WTC11 (cell line): Measurements from ENCODE around the gene COBLL1. TPM values are rescaled to one million over a fixed set of nuclear protein-coding genes. Genes with fewer than 3 reads are reported as not detected.

Experiments
- ATAC-seq: fragments of 200-7000 bp; cut with Tn5 transposase; 2 replicates; pipeline ENCODE4 v1.10.0; 2021; ENCODE audit warnings: mild to moderate bottlenecking, moderate library complexity
- CTCF ChIA-PET: fragments of 300-600 bp; sonication (Branson Sonifier 250); formaldehyde crosslinking; loops from one replicate; lab custom pipeline; 2021; ENCODE audit warnings: antibody characterized with exemption; lab: Charles Lee
- POLR2A ChIA-PET: fragments of 350-600 bp; sonication (Branson Sonifier 250); formaldehyde crosslinking; loops from one replicate; lab custom pipeline; 2021; ENCODE audit warnings: antibody characterized with exemption; lab: Charles Lee
- DNase-seq: peaks from one replicate; pipeline ENCODE4 v3.0.0; 2021; ENCODE audit warnings: low spot score
- H3K27ac Mint-ChIP-seq: 2 replicates; pipeline ENCODE4 v1.8.0; 2021; ENCODE audit warnings: mixed read lengths
- H3K27me3 Mint-ChIP-seq: 2 replicates; pipeline ENCODE4 v1.8.0; 2021; ENCODE audit warnings: low read depth, mild to moderate bottlenecking, moderate library complexity, mixed read lengths
- H3K36me3 Mint-ChIP-seq: 2 replicates; pipeline ENCODE4 v1.8.0; 2021; ENCODE audit warnings: mixed read lengths
- H3K4me1 Mint-ChIP-seq: 2 replicates; pipeline ENCODE4 v1.8.0; 2022; ENCODE audit warnings: mixed read lengths
- H3K4me3 Mint-ChIP-seq: 2 replicates; pipeline ENCODE4 v1.8.0; 2021; ENCODE audit warnings: mild to moderate bottlenecking, moderate library complexity, mixed read lengths
- H3K9me3 Mint-ChIP-seq: 2 replicates; pipeline ENCODE4 v1.8.0; 2021; ENCODE audit warnings: mixed read lengths
- EMX1 ChIP-seq: fragments of 250-450 bp; sonication (Bioruptor Pico); IDR thresholded peaks from 2 replicates; pipeline ENCODE4 v1.8.0; 2021; ENCODE audit warnings: mild to moderate bottlenecking
- FOXK1 ChIP-seq: sonication (generic); formaldehyde crosslinking; IDR thresholded peaks from 2 replicates; pipeline ENCODE4 v1.8.0; 2022; ENCODE audit warnings: mild to moderate bottlenecking, moderate library complexity, missing genetic modification reagents
- FOXP1 ChIP-seq: sonication (generic); formaldehyde crosslinking; IDR thresholded peaks from 2 replicates; pipeline ENCODE4 v1.8.0; 2022; ENCODE audit warnings: missing genetic modification reagents, mild to moderate bottlenecking, moderate library complexity, borderline replicate concordance
- GABPB1 ChIP-seq: sonication (generic); formaldehyde crosslinking; IDR thresholded peaks from 2 replicates; pipeline ENCODE4 v1.8.1; 2023; ENCODE audit warnings: mild to moderate bottlenecking, missing genetic modification reagents
- HMGA2 ChIP-seq: fragments of 250-450 bp; sonication (Bioruptor Pico); IDR thresholded peaks from 2 replicates; pipeline ENCODE4 v1.4.0; 2021; ENCODE audit warnings: mild to moderate bottlenecking, moderate library complexity
- MYBL2 ChIP-seq: sonication (generic); formaldehyde crosslinking; IDR thresholded peaks from 2 replicates; pipeline ENCODE4 v1.8.1; 2023; ENCODE audit warnings: mild to moderate bottlenecking, moderate library complexity, missing genetic modification reagents
- NFATC4 ChIP-seq: fragments of 250-450 bp; sonication (Bioruptor Pico); IDR thresholded peaks from 2 replicates; pipeline ENCODE4 v1.9.0; 2021; ENCODE audit warnings: mild to moderate bottlenecking
- OVOL2 ChIP-seq: fragments of 250-450 bp; sonication (Bioruptor Pico); IDR thresholded peaks from 2 replicates; pipeline ENCODE4 v1.9.0; 2021; ENCODE audit warnings: mild to moderate bottlenecking, borderline replicate concordance
- RELA ChIP-seq: sonication (generic); formaldehyde crosslinking; IDR thresholded peaks from 2 replicates; pipeline ENCODE4 v1.8.1; 2022; ENCODE audit warnings: missing genetic modification reagents, mild to moderate bottlenecking, borderline replicate concordance
- SMAD3 ChIP-seq: sonication (generic); formaldehyde crosslinking; IDR thresholded peaks from 2 replicates; pipeline ENCODE4 v1.8.0; 2022; ENCODE audit warnings: missing genetic modification reagents, mild to moderate bottlenecking, borderline replicate concordance
- SOX15 ChIP-seq: fragments of 250-450 bp; sonication (Bioruptor Pico); IDR thresholded peaks from 2 replicates; pipeline ENCODE4 v1.9.0; 2021; ENCODE audit warnings: mild to moderate bottlenecking
- SP1 ChIP-seq: sonication (generic); formaldehyde crosslinking; conservative IDR thresholded peaks from 2 replicates; pipeline ENCODE4 v1.8.1; 2022; ENCODE audit warnings: missing genetic modification reagents
- USF1 ChIP-seq: sonication (generic); formaldehyde crosslinking; IDR thresholded peaks from 2 replicates; pipeline ENCODE4 v1.8.0; 2022; ENCODE audit warnings: mild to moderate bottlenecking, missing genetic modification reagents
- ZNF219 ChIP-seq: sonication (generic); formaldehyde crosslinking; IDR thresholded peaks from 2 replicates; pipeline ENCODE4 v1.8.0; 2023; ENCODE audit warnings: missing genetic modification reagents, mild to moderate bottlenecking, borderline replicate concordance
- ZNF396 ChIP-seq: fragments of 250-450 bp; sonication (Bioruptor Pico); IDR thresholded peaks from 2 replicates; pipeline ENCODE4 v1.8.0; 2021; ENCODE audit warnings: mild to moderate bottlenecking, moderate library complexity, borderline replicate concordance
- ZNF423 ChIP-seq: fragments of 250-450 bp; sonication (Bioruptor Pico); IDR thresholded peaks from 2 replicates; pipeline ENCODE4 v2.1.2; 2022; ENCODE audit warnings: mild to moderate bottlenecking, moderate library complexity
- total RNA-seq: library from RNA; stranded (reverse); gene quantifications from 3 replicates; pipeline ENCODE4 v1.2.3, GENCODE V29; 2021
- TF ChIP-seq, protein P1 (sequence below): sonication (generic); formaldehyde crosslinking; IDR thresholded peaks from 2 replicates; pipeline ENCODE4 v1.8.0; 2023; ENCODE audit warnings: missing genetic modification reagents, mild to moderate bottlenecking, borderline replicate concordance
- TF ChIP-seq, protein P2 (sequence below): sonication (generic); formaldehyde crosslinking; IDR thresholded peaks from 2 replicates; pipeline ENCODE4 v1.8.1; 2022; ENCODE audit warnings: mild to moderate bottlenecking, moderate library complexity, missing genetic modification reagents
- TF ChIP-seq, protein P3 (sequence below): fragments of 250-450 bp; sonication (Bioruptor Pico); IDR thresholded peaks from 2 replicates; pipeline ENCODE4 v1.9.0; 2021; ENCODE audit warnings: mild to moderate bottlenecking, borderline replicate concordance

Gene COBLL1
- total RNA-seq, 1 experiment from 2014 or later = 5.8 TPM

- TF ChIP-seq, protein P1, sequence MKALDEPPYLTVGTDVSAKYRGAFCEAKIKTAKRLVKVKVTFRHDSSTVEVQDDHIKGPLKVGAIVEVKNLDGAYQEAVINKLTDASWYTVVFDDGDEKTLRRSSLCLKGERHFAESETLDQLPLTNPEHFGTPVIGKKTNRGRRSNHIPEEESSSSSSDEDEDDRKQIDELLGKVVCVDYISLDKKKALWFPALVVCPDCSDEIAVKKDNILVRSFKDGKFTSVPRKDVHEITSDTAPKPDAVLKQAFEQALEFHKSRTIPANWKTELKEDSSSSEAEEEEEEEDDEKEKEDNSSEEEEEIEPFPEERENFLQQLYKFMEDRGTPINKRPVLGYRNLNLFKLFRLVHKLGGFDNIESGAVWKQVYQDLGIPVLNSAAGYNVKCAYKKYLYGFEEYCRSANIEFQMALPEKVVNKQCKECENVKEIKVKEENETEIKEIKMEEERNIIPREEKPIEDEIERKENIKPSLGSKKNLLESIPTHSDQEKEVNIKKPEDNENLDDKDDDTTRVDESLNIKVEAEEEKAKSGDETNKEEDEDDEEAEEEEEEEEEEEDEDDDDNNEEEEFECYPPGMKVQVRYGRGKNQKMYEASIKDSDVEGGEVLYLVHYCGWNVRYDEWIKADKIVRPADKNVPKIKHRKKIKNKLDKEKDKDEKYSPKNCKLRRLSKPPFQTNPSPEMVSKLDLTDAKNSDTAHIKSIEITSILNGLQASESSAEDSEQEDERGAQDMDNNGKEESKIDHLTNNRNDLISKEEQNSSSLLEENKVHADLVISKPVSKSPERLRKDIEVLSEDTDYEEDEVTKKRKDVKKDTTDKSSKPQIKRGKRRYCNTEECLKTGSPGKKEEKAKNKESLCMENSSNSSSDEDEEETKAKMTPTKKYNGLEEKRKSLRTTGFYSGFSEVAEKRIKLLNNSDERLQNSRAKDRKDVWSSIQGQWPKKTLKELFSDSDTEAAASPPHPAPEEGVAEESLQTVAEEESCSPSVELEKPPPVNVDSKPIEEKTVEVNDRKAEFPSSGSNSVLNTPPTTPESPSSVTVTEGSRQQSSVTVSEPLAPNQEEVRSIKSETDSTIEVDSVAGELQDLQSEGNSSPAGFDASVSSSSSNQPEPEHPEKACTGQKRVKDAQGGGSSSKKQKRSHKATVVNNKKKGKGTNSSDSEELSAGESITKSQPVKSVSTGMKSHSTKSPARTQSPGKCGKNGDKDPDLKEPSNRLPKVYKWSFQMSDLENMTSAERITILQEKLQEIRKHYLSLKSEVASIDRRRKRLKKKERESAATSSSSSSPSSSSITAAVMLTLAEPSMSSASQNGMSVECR (CRISPR knock-in tag) = no peak
- TF ChIP-seq OVOL2 (CRISPR knock-in tag) (no peak), MYBL2 (CRISPR knock-in tag) (no peak)
- TF ChIP-seq, protein P2, sequence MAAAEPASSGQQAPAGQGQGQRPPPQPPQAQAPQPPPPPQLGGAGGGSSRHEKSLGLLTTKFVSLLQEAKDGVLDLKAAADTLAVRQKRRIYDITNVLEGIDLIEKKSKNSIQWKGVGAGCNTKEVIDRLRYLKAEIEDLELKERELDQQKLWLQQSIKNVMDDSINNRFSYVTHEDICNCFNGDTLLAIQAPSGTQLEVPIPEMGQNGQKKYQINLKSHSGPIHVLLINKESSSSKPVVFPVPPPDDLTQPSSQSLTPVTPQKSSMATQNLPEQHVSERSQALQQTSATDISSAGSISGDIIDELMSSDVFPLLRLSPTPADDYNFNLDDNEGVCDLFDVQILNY (CRISPR knock-in tag) = no peak
- TF ChIP-seq, protein P3, sequence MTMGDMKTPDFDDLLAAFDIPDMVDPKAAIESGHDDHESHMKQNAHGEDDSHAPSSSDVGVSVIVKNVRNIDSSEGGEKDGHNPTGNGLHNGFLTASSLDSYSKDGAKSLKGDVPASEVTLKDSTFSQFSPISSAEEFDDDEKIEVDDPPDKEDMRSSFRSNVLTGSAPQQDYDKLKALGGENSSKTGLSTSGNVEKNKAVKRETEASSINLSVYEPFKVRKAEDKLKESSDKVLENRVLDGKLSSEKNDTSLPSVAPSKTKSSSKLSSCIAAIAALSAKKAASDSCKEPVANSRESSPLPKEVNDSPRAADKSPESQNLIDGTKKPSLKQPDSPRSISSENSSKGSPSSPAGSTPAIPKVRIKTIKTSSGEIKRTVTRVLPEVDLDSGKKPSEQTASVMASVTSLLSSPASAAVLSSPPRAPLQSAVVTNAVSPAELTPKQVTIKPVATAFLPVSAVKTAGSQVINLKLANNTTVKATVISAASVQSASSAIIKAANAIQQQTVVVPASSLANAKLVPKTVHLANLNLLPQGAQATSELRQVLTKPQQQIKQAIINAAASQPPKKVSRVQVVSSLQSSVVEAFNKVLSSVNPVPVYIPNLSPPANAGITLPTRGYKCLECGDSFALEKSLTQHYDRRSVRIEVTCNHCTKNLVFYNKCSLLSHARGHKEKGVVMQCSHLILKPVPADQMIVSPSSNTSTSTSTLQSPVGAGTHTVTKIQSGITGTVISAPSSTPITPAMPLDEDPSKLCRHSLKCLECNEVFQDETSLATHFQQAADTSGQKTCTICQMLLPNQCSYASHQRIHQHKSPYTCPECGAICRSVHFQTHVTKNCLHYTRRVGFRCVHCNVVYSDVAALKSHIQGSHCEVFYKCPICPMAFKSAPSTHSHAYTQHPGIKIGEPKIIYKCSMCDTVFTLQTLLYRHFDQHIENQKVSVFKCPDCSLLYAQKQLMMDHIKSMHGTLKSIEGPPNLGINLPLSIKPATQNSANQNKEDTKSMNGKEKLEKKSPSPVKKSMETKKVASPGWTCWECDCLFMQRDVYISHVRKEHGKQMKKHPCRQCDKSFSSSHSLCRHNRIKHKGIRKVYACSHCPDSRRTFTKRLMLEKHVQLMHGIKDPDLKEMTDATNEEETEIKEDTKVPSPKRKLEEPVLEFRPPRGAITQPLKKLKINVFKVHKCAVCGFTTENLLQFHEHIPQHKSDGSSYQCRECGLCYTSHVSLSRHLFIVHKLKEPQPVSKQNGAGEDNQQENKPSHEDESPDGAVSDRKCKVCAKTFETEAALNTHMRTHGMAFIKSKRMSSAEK (CRISPR knock-in tag) = no peak
Measured at GRCh38 chr2:164693834-164694233, 147.8 kb downstream of the COBLL1 start (continued).

DNA sequence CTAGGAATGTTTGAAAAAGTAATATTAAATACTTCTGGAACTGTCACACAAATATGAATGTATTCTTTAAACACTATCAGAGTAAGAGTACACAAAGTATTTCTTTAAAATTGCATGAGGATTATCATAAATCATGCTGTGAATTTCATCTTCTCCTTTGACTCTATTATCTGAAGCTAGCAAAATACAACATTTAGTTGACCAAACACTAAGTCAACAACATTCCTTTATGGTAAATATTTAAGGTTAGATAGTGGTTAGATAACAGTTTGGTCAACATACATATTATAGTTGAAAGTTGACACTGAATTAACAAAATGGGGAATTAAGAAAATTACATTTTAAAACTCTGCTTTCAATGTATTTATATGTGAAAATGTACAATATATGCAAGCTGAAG is 148.2 kb downstream of the COBLL1 start:
- ChIA-PET CTCF (no interaction called here), POLR2A (no interaction called here)
- Mint-ChIP-seq H3K27ac (no peak overlapping the region), H3K4me1 (no peaks in the 10 kb centered on the region), H3K27me3 (no peaks in the 10 kb centered on the region), H3K4me3 (no peak overlapping the region), H3K9me3 (no peaks in the 10 kb centered on the region), H3K36me3 (no peaks in the 10 kb centered on the region)
- TF ChIP-seq SMAD3 (no peak), GABPB1 (CRISPR knock-in tag) (peak; percentile 48)
- ATAC-seq (no peak), DNase-seq (no peak)

GRCh38 chr2:164692958-164693357 is 148.7 kb downstream of the COBLL1 start:
- H3K27me3 Mint-ChIP-seq = no peaks in the 10 kb centered on the region
- ChIA-PET CTCF (no interaction called here), POLR2A (no interaction called here)
- no peaks in the 10 kb centered on the region for H3K36me3 Mint-ChIP-seq
- H3K4me1 Mint-ChIP-seq = no peaks in the 10 kb centered on the region
- no peaks in the 10 kb centered on the region for H3K9me3 Mint-ChIP-seq
- DNase-seq (no peak), ATAC-seq (no peak)
- TF ChIP-seq SOX15 (no peak), EMX1 (CRISPR knock-in tag) (no peak)
- no peak overlapping the region for H3K4me3 Mint-ChIP-seq
- no peak overlapping the region for H3K27ac Mint-ChIP-seq

DNA sequence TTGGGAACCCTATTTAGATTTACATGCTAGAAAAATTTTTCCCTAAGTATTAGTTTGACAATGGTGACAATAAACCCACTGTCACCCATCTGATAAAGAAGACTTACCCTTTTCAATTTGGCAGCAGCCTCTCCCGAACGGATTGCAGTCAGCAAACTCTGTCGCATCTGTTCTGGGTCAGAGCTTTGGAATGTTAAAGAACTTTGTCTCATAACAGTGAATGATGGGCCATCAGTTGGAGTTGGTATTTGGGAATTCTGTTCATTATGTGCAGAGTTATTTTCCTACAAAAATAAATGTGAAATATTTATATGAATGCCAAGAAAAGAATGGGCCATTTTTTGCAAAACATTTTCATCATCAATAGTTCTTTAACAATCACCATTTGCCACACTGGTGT is 149.5 kb downstream of the COBLL1 start:
- Mint-ChIP-seq H3K4me1 (no peaks in the 10 kb centered on the region), H3K27me3 (no peaks in the 10 kb centered on the region), H3K27ac (no peak overlapping the region), H3K4me3 (no peak overlapping the region), H3K9me3 (no peaks in the 10 kb centered on the region), H3K36me3 (no peaks in the 10 kb centered on the region)
- TF ChIP-seq GABPB1 (CRISPR knock-in tag) = no peak
- no peak for TF ChIP-seq SP1 (CRISPR knock-in tag)
- TF ChIP-seq EMX1 (CRISPR knock-in tag) = no peak
- TF ChIP-seq ZNF219 (CRISPR knock-in tag) = no peak
- no peak for TF ChIP-seq FOXK1 (CRISPR knock-in tag)
- TF ChIP-seq ZNF396 (CRISPR knock-in tag) = no peak
- no peak for TF ChIP-seq HMGA2 (CRISPR knock-in tag)
- no peak for TF ChIP-seq RELA
- TF ChIP-seq FOXP1 (CRISPR knock-in tag) = no peak
- TF ChIP-seq ZNF423 (CRISPR knock-in tag) = no peak
- TF ChIP-seq USF1 (CRISPR knock-in tag) = no peak
- TF ChIP-seq NFATC4 = no peak
- DNase-seq (no peak), ATAC-seq (no peak)
- ChIA-PET POLR2A (no interaction called here), CTCF (no interaction called here)
